Lower lobe of right lung (tissue), 2 donors: Measurements from ENCODE around the gene TH. TPM values are rescaled to one million over a fixed set of nuclear protein-coding genes. Genes with fewer than 3 reads are reported as not detected.

Source experiments
- ATAC-seq, 2 donors: fragments of 200-7000 bp; cut with Tn5 transposase; one replicate each; pipeline ENCODE4 v1.9.1; 2020 to 2022; ENCODE audit warnings: mild to moderate bottlenecking in 2 of 2, moderate library complexity in 2 of 2
- DNase-seq: peaks from one replicate; pipeline ENCODE4 v3.0.0-alpha.2; 2020
- H3K27ac ChIP-seq: fragments of 200-600 bp; one replicate; pipeline ENCODE4 v1.8.0; 2022
- H3K27me3 ChIP-seq: fragments of 200-600 bp; one replicate; pipeline ENCODE4 v1.8.0; 2022; ENCODE audit warnings: low read depth
- H3K36me3 ChIP-seq: fragments of 200-600 bp; one replicate; pipeline ENCODE4 v1.8.0; 2022; ENCODE audit warnings: mild to moderate bottlenecking
- H3K4me1 ChIP-seq: fragments of 200-600 bp; one replicate; pipeline ENCODE4 v1.8.0; 2022
- H3K4me3 ChIP-seq: fragments of 200-600 bp; one replicate; pipeline ENCODE4 v1.8.0; 2022; ENCODE audit warnings: mild to moderate bottlenecking
- H3K9me3 ChIP-seq: fragments of 200-600 bp; one replicate; pipeline ENCODE4 v1.8.0; 2022
- intact Hi-C: fragments of 100-400 bp; cut with DNase I; formaldehyde crosslinking; loops from one replicate; pipeline ENCODE4 v1.11.0; 2022
- total RNA-seq: library from RNA; stranded (reverse); fragmentation: NEBNext Ultra II Directional; extraction: Animal tissue kit (Norgen Biotek cat#: 25700); gene quantifications from one replicate; pipeline ENCODE4 v1.2.1, GENCODE V29; 2021
- TF ChIP-seq, protein P1 (sequence below): fragments of 200-600 bp; IDR thresholded peaks from one replicate; pipeline ENCODE4 v1.8.0; 2022; ENCODE audit warnings: antibody characterized with exemption, mild to moderate bottlenecking
- donor health status: DM: no; HTN: yes; CAD: no; lungs with severe emphysema.

TH gene
- total RNA-seq, 1 donor from 2014 or later = not detected

DNA sequence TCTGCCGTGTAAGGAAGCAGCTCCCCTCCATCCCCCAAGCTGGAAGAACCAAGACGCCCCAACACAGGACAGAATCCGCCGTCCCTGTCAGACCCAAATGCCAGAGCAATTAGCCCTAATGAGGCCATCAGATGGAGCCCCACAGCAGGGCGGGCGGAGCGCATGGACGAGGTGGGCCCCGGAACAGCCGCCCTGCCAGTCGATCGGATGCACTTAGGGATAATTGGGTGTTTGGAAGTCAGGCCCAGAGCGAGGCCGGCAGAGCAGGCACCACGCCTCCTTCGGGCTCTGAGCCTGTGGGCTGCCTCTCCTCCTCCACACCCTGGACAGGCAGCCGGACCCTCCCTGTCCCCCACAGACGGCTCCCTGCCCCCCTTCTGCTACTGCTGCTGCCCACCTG, 5.5 kb upstream of the TH start:
- no peak for DNase-seq
- H3K4me3 ChIP-seq = no peak overlapping the region
- TF ChIP-seq, protein P1, sequence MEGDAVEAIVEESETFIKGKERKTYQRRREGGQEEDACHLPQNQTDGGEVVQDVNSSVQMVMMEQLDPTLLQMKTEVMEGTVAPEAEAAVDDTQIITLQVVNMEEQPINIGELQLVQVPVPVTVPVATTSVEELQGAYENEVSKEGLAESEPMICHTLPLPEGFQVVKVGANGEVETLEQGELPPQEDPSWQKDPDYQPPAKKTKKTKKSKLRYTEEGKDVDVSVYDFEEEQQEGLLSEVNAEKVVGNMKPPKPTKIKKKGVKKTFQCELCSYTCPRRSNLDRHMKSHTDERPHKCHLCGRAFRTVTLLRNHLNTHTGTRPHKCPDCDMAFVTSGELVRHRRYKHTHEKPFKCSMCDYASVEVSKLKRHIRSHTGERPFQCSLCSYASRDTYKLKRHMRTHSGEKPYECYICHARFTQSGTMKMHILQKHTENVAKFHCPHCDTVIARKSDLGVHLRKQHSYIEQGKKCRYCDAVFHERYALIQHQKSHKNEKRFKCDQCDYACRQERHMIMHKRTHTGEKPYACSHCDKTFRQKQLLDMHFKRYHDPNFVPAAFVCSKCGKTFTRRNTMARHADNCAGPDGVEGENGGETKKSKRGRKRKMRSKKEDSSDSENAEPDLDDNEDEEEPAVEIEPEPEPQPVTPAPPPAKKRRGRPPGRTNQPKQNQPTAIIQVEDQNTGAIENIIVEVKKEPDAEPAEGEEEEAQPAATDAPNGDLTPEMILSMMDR = no peak

DNA sequence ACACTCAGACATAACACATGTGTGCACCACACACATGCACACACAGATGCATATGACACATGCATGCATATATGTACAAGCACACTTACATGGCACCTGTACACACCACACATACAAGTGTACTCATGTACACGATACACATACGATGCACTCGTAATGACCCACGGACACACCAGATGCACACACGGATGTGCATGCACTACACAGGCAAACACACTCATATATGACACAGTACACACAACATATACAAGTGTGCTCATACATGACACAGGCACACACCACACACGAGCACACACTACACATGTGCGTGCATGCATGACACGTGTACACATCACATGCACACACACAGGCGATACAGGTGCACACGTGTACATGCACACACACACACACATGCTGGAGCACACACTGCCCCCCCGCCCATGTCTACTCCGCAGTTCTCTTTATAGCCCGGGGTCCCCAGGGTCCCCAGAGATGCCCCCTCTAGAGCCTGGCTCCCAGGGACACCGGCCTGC, 4.8 kb upstream of the TH start:
- Histone ChIP-seq H3K4me1 (no peaks in the 10 kb centered on the region), H3K4me3 (no peak overlapping the region), H3K27me3 (peaks cover 9% of the 10 kb centered on the region), H3K27ac (no peak overlapping the region), H3K36me3 (no peaks in the 10 kb centered on the region), H3K9me3 (no peaks in the 10 kb centered on the region)
- intact Hi-C loops = no loop called here
- ATAC-seq = no peak
- no peak for DNase-seq
- TF ChIP-seq, protein P1 = no peak

More for the DNA sequence above, 5.5 kb upstream of the TH start:
- no peak for ATAC-seq
- intact Hi-C loops = no loop called here
- H3K4me1 ChIP-seq = no peaks in the 10 kb centered on the region
- no peak overlapping the region for H3K27ac ChIP-seq
- no peaks in the 10 kb centered on the region for H3K36me3 ChIP-seq
- H3K27me3 ChIP-seq = peaks cover 14% of the 10 kb centered on the region
- no peaks in the 10 kb centered on the region for H3K9me3 ChIP-seq

DNA sequence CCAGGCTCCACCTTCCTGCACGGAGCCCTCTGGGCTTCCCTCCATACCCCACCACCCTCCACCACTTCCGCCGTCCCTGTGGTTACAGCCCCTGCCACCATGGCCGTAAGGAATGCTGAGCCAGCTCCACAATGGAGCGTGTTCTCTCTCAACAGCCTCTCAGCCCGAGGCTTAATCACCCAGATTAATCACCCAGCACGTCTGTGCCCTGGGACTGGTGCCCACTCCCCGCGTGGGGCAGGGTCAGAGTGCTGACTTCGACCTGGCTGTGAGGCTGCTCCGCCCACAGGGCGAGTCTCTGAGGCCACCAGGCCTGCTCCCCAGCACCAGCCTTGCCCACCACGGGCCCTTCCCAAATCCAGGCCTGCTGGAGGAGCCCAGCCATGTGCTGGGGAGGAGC, 4.0 kb upstream of the TH start:
- TF ChIP-seq, protein P1 = no peak
- ATAC-seq = no peak
- H3K27ac ChIP-seq = no peak overlapping the region
- DNase-seq = no peak
- H3K4me3 ChIP-seq = no peak overlapping the region
- intact Hi-C loops = no loop called here
- no peaks in the 10 kb centered on the region for H3K9me3 ChIP-seq
- no peaks in the 10 kb centered on the region for H3K36me3 ChIP-seq
- peaks cover 6% of the 10 kb centered on the region for H3K27me3 ChIP-seq
- no peaks in the 10 kb centered on the region for H3K4me1 ChIP-seq

DNA sequence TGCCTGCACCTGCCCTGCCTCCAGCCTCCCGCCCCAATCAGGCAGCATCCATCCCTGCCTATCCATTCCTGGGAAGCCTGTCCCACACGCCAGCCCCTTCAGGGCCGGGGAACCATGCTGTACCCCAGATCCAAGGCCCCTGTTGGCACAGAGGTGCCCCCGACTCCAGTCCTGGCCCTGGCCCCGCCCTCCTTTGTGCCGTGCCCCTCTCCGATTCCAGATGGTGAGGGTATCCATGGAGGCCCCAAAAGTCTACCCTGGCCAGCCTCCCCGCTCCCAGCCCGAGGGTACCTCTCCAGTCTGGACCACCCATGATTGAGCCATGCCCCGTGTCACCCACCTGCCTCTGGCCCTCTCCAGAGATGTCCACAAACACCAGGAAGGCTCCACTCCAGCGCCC, 2.7 kb upstream of the TH start:
- no peaks in the 10 kb centered on the region for H3K36me3 ChIP-seq
- no peak overlapping the region for H3K4me3 ChIP-seq
- ATAC-seq (no peak), DNase-seq (no peak)
- no peak overlapping the region for H3K27ac ChIP-seq
- no peaks in the 10 kb centered on the region for H3K9me3 ChIP-seq
- H3K27me3 ChIP-seq = peaks cover 10% of the 10 kb centered on the region
- TF ChIP-seq, protein P1 = no peak
- intact Hi-C loops = no loop called here
- no peaks in the 10 kb centered on the region for H3K4me1 ChIP-seq

DNA sequence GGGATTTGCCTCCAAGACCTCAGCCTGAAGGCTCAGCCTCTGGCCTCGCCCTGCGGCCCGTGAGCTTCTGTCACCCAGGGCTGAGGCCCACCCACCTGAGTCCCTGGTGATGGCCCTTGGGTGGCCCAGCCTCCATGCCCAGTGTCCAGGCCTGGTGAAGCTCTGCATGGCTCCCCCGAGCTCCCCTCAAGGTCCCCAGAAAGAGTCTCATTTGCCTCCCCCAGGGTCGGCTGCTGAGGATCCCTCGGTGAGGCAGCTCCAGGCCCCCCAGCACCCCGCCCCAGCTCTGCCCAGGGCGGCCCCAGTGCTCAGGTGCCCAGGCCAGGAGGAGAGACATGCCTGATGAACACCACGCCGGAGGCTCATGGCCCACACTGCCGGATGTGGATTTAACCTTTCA, 2.1 kb upstream of the TH start:
- ATAC-seq = no peak
- intact Hi-C loops = no loop called here
- peaks cover 14% of the 10 kb centered on the region for H3K27me3 ChIP-seq
- H3K4me1 ChIP-seq = no peaks in the 10 kb centered on the region
- no peak overlapping the region for H3K27ac ChIP-seq
- TF ChIP-seq, protein P1 = no peak
- no peak overlapping the region for H3K4me3 ChIP-seq
- no peaks in the 10 kb centered on the region for H3K36me3 ChIP-seq
- DNase-seq = no peak
- H3K9me3 ChIP-seq = no peaks in the 10 kb centered on the region
